Panc1 (cell line): ENCODE measurements around the gene CGREF1. TPM values are rescaled to one million over a fixed set of nuclear protein-coding genes. Genes with fewer than 3 reads are reported as not detected.

Experiments used
- ATAC-seq: fragments of 200-7000 bp; cut with Tn5 transposase; 2 replicates; pipeline ENCODE4 v1.9.1; 2020; ENCODE audit warnings: mild to moderate bottlenecking, moderate library complexity
- BruUV-seq: library from RNA; stranded (reverse); fragments of 400-500 nt; replicated peaks from 2 replicates; lab custom pipeline; 2021; lab: Mats Ljungman, UMichigan
- CTCF ChIA-PET: fragments of 300-600 bp; sonication (Branson Sonifier 250); formaldehyde crosslinking; loops from one replicate; lab custom pipeline; 2022; ENCODE audit warnings: antibody characterized with exemption; lab: Charles Lee
- POLR2A ChIA-PET: fragments of 300-600 bp; sonication (Branson Sonifier 250); formaldehyde crosslinking; loops from one replicate; lab custom pipeline; 2022; ENCODE audit warnings: antibody characterized with exemption; lab: Charles Lee
- DNase-seq: peaks from one replicate; pipeline ENCODE4 v3.0.0-alpha.2; 2010; ENCODE audit warnings: low read depth, low spot score
- H3K27ac ChIP-seq: 2 replicates; pipeline ENCODE4 v1.5.1; 2011; ENCODE audit warnings: mild to moderate bottlenecking, low read length, inconsistent platforms
- H3K27me3 ChIP-seq: fragments of 200-500 bp; sonication (Bioruptor generic); 2 replicates; pipeline ENCODE4 v1.6.0; 2014; ENCODE audit warnings: low read length, inconsistent platforms; ENCODE audit not compliant: control insufficient read depth, insufficient read depth
- H3K36me3 ChIP-seq: fragments of 200-500 bp; sonication (Bioruptor generic); 2 replicates; pipeline ENCODE4 v1.5.1; 2014; ENCODE audit warnings: inconsistent platforms, mild to moderate bottlenecking, low read length, moderate library complexity; ENCODE audit not compliant: control insufficient read depth, insufficient read depth
- H3K4me1 ChIP-seq: 2 replicates; pipeline ENCODE4 v1.5.1; 2011; ENCODE audit warnings: inconsistent platforms, mild to moderate bottlenecking, low read length, moderate library complexity; ENCODE audit not compliant: control insufficient read depth, insufficient read depth
- H3K4me3 ChIP-seq, 2 experiments: 2 replicates each; pipeline ENCODE4 v1.5.1; 2011 to 2012; ENCODE audit warnings: low read depth in 2 of 2, low read length in 2 of 2, mild to moderate bottlenecking in 2 of 2, inconsistent platforms in 1 of 2, moderate library complexity in 1 of 2
- H3K9me3 ChIP-seq: fragments of 200-500 bp; sonication (Bioruptor generic); 2 replicates; pipeline ENCODE4 v1.5.1; 2014; ENCODE audit warnings: low read depth, mild to moderate bottlenecking, inconsistent platforms, low read length, moderate library complexity; ENCODE audit not compliant: control insufficient read depth, insufficient read depth
- POLR2AphosphoS5 ChIP-seq: IDR thresholded peaks from 2 replicates; pipeline ENCODE4 v1.6.1; 2012; ENCODE audit warnings: mild to moderate bottlenecking, low read depth, low read length, moderate library complexity
- SIN3A ChIP-seq: IDR thresholded peaks from 2 replicates; pipeline ENCODE4 v1.6.1; 2012; ENCODE audit warnings: low read depth, mild to moderate bottlenecking, low read length, moderate library complexity, borderline replicate concordance; ENCODE audit not compliant: insufficient read depth
- TCF7L2 ChIP-seq: IDR thresholded peaks from 2 replicates; pipeline ENCODE4 v1.6.1; 2011; ENCODE audit warnings: mild to moderate bottlenecking, low read depth, low read length, inconsistent platforms
- in situ Hi-C: cut with HindIII; loops from 2 replicates; pipeline ENCODE4 v1.10.0; 2016; ENCODE audit warnings: low sequenced_read_pairs, low pct_unique_long_range_greater_than_20kb
- intact Hi-C: fragments of 100-400 bp; cut with micrococcal nuclease; formaldehyde crosslinking; loops from one replicate; pipeline ENCODE4 v1.10.0; 2022; ENCODE audit not compliant: unreplicated experiment
- total RNA-seq: library from RNA; stranded (reverse); gene quantifications from one replicate; pipeline ENCODE4 v1.2.1, GENCODE V29; 2021; ENCODE audit not compliant: unreplicated experiment
- TF ChIP-seq, protein P1 (sequence below): fragments of 450-650 bp; IDR thresholded peaks from 2 replicates; pipeline ENCODE4 v1.5.1; 2017; ENCODE audit warnings: mild to moderate bottlenecking
- TF ChIP-seq, protein P2 (sequence below), 2 experiments: IDR thresholded peaks; 2 replicates each; pipeline ENCODE4 v1.6.1; 2011 to 2012; ENCODE audit warnings: low read depth in 2 of 2, control low read depth in 1 of 2, low read length in 1 of 2, mild to moderate bottlenecking in 1 of 2, moderate library complexity in 1 of 2; ENCODE audit not compliant: insufficient read depth in 1 of 2

The CGREF1 gene
- total RNA-seq, 1 experiment from 2014 or later = 10.1 TPM

DNA sequence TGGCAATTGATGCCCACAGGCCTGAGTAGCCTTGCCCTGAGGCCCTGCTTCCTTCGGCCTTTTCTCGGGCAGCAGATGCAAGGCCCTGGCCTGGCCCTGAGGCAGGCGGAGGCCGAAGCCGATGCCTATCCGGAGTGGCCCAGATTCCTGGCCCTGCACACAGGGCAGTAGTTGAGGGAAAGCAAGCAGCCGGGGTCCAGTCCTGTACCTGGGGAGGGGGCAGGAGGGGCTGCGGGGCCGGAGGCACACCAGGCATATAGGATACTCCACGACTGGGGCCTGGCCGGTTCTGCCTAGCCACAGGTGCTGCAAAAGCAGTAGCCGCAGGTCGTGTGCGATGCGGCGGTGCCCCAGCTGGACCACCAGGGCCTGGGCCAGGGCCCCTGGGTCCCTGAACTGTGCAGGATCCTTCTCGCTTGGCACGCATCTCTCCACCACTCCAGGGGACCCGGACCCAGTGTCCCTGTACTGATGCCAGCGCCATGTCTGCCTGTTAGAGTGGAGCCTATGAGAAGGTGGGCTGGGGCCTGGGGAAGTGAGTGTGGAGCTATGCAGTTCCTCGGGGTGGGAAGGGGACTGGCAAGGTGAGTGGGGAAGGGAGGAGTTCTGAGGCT, 18.5 kb upstream of the CGREF1 start:
- no peak overlapping the region for H3K4me3 ChIP-seq
- H3K4me1 ChIP-seq = peaks cover 5% of the 10 kb centered on the region
- in situ Hi-C loops (no loop called here), intact Hi-C loops (no loop called here)
- peaks cover 3% of the 10 kb centered on the region; the same call in 1 of the 2 replicates for H3K36me3 ChIP-seq
- H3K27me3 ChIP-seq = no peaks in the 10 kb centered on the region
- CTCF ChIA-PET = interaction anchor here (0.7 kb wide), 1 partner anchor 144 kb away, joined by 5 read pairs; no protein-coding TSS in a partner anchor
- POLR2A ChIA-PET = no interaction called here
- H3K27ac ChIP-seq = no peak overlapping the region
- BruUV-seq = no TSS peak
- ATAC-seq (no peak), DNase-seq (no peak)
- TF ChIP-seq SIN3A = no peak
- no peak for TF ChIP-seq POLR2AphosphoS5
- TF ChIP-seq, protein P1, sequence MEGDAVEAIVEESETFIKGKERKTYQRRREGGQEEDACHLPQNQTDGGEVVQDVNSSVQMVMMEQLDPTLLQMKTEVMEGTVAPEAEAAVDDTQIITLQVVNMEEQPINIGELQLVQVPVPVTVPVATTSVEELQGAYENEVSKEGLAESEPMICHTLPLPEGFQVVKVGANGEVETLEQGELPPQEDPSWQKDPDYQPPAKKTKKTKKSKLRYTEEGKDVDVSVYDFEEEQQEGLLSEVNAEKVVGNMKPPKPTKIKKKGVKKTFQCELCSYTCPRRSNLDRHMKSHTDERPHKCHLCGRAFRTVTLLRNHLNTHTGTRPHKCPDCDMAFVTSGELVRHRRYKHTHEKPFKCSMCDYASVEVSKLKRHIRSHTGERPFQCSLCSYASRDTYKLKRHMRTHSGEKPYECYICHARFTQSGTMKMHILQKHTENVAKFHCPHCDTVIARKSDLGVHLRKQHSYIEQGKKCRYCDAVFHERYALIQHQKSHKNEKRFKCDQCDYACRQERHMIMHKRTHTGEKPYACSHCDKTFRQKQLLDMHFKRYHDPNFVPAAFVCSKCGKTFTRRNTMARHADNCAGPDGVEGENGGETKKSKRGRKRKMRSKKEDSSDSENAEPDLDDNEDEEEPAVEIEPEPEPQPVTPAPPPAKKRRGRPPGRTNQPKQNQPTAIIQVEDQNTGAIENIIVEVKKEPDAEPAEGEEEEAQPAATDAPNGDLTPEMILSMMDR = no peak
- no peak for TF ChIP-seq TCF7L2
- H3K9me3 ChIP-seq = no peaks in the 10 kb centered on the region

- in situ Hi-C loops = no loop called here
- Histone ChIP-seq H3K27ac (no peak overlapping the region), H3K27me3 (no peaks in the 10 kb centered on the region), H3K36me3 (peaks cover 4% of the 10 kb centered on the region; the same call in 1 of the 2 replicates), H3K4me1 (peaks cover 5% of the 10 kb centered on the region), H3K9me3 (no peaks in the 10 kb centered on the region), H3K4me3 (no peak overlapping the region)
- BruUV-seq = no TSS peak
- intact Hi-C loops = no loop called here
- CTCF ChIA-PET = interaction anchor here (0.6 kb wide), 1 partner anchor 13 kb away, joined by 5 read pairs; no protein-coding TSS in a partner anchor
- DNase-seq (no peak), ATAC-seq (no peak)
- TF ChIP-seq POLR2AphosphoS5 (no peak), TCF7L2 (no peak), SIN3A (no peak)
- TF ChIP-seq, protein P2, sequence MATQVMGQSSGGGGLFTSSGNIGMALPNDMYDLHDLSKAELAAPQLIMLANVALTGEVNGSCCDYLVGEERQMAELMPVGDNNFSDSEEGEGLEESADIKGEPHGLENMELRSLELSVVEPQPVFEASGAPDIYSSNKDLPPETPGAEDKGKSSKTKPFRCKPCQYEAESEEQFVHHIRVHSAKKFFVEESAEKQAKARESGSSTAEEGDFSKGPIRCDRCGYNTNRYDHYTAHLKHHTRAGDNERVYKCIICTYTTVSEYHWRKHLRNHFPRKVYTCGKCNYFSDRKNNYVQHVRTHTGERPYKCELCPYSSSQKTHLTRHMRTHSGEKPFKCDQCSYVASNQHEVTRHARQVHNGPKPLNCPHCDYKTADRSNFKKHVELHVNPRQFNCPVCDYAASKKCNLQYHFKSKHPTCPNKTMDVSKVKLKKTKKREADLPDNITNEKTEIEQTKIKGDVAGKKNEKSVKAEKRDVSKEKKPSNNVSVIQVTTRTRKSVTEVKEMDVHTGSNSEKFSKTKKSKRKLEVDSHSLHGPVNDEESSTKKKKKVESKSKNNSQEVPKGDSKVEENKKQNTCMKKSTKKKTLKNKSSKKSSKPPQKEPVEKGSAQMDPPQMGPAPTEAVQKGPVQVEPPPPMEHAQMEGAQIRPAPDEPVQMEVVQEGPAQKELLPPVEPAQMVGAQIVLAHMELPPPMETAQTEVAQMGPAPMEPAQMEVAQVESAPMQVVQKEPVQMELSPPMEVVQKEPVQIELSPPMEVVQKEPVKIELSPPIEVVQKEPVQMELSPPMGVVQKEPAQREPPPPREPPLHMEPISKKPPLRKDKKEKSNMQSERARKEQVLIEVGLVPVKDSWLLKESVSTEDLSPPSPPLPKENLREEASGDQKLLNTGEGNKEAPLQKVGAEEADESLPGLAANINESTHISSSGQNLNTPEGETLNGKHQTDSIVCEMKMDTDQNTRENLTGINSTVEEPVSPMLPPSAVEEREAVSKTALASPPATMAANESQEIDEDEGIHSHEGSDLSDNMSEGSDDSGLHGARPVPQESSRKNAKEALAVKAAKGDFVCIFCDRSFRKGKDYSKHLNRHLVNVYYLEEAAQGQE (IDR thresholded peaks at IDR 0.05; ENCODE audit: insufficient read depth in 1 of 2, low read depth in 2 of 2, low read length in 1 of 2) = no peak
- TF ChIP-seq, protein P1 = no peak
- POLR2A ChIA-PET = interaction anchor here (0.6 to 0.7 kb wide), 2 partner anchors 20 to 24 kb away, joined by 8 to 11 read pairs; no protein-coding TSS in a partner anchor
Observed at GRCh38 chr2:27136751-27137150, 17.8 kb upstream of the CGREF1 start.
